Upper lobe of left lung (tissue), 4 donors: ENCODE data around the gene ZNF70.

Experiments
- EP300 ChIP-seq, 4 donors: sonication (generic); formaldehyde crosslinking; IDR thresholded peaks; one replicate each; pipeline ENCODE4 v1.5.1; 2017; ENCODE audit warnings: antibody characterized with exemption in 4 of 4, control low read depth in 2 of 4
- POLR2A ChIP-seq, 4 donors: fragments of 450-650 bp; IDR thresholded peaks; one replicate each; pipeline ENCODE4 v1.5.1; 2016 to 2017; ENCODE audit warnings: antibody characterized with exemption in 4 of 4, mild to moderate bottlenecking in 2 of 4
- POLR2AphosphoS5 ChIP-seq, 2 donors: sonication (generic); formaldehyde crosslinking; IDR thresholded peaks; one replicate each; pipeline ENCODE4 v1.5.1; 2017; ENCODE audit warnings: antibody characterized with exemption in 2 of 2
- TF ChIP-seq, protein P1 (sequence below), 6 experiments: fragments of 450-650 bp in 4 of 6; fragments of 200-600 bp in 2 of 6; sonication (generic) in 2 of 6; IDR thresholded peaks; one replicate each; pipeline ENCODE4 v1.5.1; 2016 to 2019; ENCODE audit warnings: antibody characterized with exemption in 6 of 6

DNA sequence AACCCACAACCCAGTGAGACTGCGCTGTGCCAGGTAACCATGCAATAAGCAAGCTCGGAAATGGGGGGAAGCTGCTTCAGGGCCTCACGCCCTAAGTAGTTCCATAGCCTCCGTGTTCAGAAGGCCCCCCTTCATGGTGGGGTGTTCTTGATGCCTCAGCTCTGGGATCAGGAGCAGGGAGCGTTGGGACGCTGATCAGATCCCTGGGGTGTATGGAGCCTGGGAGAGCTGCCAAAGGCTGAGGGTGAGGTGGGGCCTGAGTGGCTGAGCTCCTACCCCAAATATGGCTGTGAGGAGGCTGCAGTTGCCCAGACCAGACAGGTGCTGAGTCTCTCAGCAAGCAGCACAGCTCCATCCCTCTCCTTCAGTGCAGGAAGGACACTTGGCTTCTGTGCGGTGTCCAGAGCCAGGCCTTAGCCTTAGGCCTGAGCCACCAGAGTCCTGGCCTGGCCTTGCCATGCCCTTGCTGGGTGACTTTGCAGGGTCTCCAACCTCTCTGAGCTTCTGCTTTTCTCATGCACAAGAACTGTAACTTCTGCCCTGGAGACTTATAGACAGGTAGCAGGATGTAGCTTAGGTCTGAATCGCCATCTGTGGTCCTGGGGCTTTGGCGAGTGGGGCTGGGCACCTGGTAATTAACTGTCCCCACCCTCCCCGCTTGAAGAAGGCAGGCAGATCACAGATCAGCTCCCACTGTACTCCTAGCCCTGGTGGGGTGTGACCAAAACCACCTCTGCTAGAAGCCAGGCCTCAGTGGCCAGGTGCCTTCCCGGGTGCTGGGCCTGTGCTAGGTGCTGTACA is 27.1 kb upstream of the ZNF70 start:
- TF ChIP-seq POLR2A (IDR thresholded peaks at IDR 0.05) (no peak), POLR2AphosphoS5 (IDR thresholded peaks at IDR 0.05) (no peak), EP300 (IDR thresholded peaks at IDR 0.05) (no peak)
- TF ChIP-seq, protein P1, sequence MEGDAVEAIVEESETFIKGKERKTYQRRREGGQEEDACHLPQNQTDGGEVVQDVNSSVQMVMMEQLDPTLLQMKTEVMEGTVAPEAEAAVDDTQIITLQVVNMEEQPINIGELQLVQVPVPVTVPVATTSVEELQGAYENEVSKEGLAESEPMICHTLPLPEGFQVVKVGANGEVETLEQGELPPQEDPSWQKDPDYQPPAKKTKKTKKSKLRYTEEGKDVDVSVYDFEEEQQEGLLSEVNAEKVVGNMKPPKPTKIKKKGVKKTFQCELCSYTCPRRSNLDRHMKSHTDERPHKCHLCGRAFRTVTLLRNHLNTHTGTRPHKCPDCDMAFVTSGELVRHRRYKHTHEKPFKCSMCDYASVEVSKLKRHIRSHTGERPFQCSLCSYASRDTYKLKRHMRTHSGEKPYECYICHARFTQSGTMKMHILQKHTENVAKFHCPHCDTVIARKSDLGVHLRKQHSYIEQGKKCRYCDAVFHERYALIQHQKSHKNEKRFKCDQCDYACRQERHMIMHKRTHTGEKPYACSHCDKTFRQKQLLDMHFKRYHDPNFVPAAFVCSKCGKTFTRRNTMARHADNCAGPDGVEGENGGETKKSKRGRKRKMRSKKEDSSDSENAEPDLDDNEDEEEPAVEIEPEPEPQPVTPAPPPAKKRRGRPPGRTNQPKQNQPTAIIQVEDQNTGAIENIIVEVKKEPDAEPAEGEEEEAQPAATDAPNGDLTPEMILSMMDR (IDR thresholded peaks at IDR 0.05), result no peak
